Retina (tissue), 1 donor: ENCODE results near the gene DROSHA.

ENCODE experiments used
- DNase-seq: peaks from one replicate; pipeline ENCODE4 v3.0.0-alpha.2; 2016

DROSHA gene

DNA sequence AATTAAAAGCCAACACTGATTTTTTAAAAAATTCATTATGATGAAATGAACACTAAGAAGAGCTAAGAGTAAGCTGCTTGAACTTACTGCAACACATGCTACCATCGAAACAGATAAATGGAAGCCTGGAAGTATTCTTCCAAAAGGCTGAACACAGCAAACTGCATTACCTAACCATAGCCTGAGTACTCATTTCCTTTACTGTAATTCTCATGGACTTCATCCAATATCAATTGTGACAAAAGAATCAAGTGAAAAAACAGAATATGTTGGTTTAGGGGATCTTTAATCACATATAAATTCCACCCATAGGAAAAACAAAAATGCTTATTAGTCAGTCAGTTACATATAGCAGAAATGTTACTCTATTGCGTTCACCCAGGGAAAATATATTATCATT is 68.5 kb downstream of the DROSHA start:
- no peak for DNase-seq

GRCh38 chr5:31459594-31459993 is 72.3 kb downstream of the DROSHA start:
- no peak for DNase-seq

- DNase-seq: no peak
Observed at GRCh38 chr5:31455172-31455571, 76.7 kb downstream of the DROSHA start.

GRCh38 chr5:31453522-31453921 is 78.4 kb downstream of the DROSHA start:
- DNase-seq: no peak

- no peak for DNase-seq
Observed at GRCh38 chr5:31452314-31452713, 79.6 kb downstream of the DROSHA start.

GRCh38 chr5:31449962-31450361 is 81.9 kb downstream of the DROSHA start:
- no peak for DNase-seq

GRCh38 chr5:31449174-31449573 is 82.7 kb downstream of the DROSHA start:
- no peak for DNase-seq

GRCh38 chr5:31445041-31445600 is 86.8 kb downstream of the DROSHA start:
- no peak for DNase-seq

DNA sequence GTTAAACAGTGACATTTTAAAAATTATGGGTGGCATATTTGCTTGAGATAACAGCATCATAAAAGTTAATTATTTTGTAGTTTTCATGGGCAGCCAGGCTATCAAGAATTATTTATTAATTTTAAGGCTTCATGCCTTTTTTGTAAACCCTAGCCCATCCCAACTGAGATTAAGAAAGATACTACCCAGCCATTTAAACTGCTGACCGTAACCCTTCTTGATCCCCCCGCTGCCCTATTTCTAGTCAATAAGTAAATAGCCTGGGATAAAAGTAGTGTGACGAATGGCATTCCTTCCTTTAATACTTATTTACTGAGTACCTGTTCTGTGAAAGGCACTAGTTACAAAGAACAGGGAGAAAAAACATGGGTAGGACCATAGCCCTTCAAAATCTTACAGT is 88.3 kb downstream of the DROSHA start:
- DNase-seq: no peak

- DNase-seq: no peak
Observed at GRCh38 chr5:31442058-31442745, 89.7 kb downstream of the DROSHA start.

DNA sequence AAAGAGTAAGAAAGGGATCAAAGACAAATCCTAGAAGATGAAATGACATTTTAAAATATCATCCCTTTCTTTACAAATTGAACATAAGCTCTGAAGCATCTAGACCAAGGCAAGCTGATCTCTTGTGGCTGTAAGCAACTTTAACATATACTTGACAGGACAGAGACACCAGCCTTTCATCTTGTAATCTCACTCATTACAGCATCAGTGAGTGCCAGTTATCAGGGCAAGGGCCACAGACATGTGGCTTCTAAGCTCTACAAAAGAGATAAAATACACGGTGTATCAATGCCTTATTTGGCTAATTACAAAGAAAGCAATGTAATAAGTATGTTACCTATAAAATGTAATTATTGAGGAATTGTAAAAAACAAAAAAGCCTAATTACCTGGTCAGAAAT is 95.0 kb downstream of the DROSHA start:
- no peak for DNase-seq

DNA sequence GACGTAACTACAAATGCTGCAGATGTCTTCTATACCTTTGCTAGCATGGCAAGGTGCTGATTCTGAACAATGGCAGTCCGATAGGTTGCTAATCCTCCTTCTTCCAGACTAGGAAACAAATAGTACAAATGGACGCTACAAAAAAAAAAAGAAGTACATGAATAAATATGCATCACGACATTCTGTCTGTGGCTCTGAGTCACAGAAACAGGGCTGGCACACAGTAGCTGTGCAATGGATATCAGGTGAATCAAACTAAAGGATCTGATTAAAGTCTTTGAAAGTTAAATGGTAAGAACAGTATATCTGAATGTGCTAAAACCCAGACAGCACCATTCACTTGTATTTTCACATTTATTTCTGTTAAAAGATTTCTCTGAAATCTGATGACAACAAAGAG is 96.2 kb downstream of the DROSHA start:
- DNase-seq: no peak

DNA sequence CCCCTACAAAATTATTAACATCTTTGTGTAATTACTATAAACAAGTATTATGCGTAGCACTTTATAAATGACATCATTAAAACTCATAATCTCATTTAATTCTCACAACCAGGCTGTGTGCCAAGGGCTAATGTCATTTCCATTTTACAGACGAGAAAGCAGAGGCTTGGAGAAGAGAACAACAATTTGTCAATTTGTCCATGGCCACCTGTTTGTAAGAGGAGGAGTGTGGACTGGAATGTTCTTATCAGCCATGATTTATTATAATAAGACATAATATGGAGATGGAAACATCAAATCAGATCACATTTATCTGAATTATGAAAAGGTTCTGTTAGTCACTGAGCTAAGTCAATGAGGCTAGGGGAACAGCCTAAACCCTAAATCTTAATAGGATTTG is 97.0 kb downstream of the DROSHA start:
- DNase-seq: no peak

GRCh38 chr5:31433229-31433628 is 98.7 kb downstream of the DROSHA start:
- DNase-seq: no peak

DNA sequence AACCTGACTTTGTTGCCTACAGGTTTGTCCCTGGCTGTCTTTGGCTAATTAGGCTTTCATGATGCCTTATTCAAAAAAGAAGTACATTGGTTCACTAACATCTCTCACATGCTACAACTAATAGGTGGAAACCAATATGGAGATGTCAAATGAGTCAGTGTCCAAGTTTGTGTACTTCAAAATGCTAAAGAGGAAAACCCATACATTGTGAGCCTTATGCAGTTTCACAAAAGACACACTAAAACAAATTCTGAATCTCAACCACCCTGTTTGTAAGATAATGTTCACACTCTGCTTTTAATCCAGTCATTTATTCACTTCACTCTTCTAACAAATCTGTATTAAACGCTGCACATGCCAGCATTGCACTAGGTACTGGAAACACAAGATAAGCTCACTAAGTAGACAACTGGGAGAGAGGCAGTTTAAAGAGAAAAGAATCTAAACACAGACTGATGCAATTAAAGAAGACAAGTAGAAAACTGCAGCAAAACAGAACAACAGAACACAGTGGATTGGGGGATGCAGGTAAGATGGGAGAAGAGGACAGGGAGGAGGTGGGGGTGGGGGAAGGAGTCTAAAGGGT is 104.1 kb downstream of the DROSHA start:
- DNase-seq: no peak

- no peak for DNase-seq
Observed at GRCh38 chr5:31427013-31427723, 104.7 kb downstream of the DROSHA start.

DNA sequence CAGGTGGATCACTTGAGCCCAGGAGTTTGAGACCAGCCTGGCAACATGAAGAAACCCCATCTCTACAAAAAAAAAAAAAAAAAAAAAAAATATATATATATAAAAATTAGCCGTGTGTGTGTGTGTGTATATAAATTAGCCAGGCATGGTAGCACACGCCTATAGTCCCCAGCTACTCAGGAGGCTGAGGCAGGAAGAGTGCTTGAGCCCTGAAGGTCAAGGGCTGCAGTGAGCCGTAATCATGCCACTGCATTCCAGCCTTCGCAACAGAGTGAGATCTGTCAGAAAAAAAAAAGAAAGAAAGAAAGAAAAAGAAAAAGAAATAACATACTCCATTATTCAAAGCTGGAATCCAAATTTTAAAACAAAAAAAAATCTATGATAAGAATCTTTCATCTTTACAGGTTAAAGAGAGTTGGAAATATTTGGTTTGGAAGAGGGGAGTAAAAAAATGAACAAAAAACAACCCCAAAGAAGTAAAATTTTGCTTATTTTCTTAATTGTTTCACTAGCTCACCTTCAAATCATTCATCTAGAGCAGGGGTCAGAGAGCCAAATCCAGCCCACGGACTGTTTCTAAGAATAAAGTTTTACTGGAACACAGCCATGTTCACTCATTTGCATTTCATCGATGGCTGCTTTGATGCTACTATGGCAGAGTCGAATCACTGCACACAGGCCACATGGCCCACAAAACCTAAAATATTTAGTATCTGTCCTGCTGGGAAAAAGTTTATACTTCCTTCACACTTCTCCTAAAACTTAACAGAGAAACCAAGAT is 109.9 kb downstream of the DROSHA start:
- DNase-seq: no peak

DNA sequence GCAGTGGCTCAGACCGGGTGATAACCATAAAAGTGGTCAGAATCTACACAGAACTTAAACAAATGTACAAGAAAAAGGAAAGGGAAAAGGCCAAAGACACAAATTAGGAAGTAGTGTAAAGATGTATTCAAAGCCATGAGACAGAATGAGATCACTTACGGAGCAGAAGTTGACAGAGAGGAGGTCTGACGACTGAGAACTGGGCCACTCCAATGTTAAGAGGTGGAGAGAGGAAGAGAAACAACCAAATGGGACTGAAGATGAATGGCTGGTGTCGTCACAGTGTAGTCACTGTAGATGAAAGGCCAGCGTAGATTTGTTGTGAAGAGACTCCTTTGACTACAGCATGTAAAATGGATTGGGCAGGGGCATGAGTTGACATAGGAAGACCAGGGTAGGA is 114.4 kb downstream of the DROSHA start:
- no peak for DNase-seq

GRCh38 chr5:31416547-31416946 is 115.3 kb downstream of the DROSHA start:
- no peak for DNase-seq

DNA sequence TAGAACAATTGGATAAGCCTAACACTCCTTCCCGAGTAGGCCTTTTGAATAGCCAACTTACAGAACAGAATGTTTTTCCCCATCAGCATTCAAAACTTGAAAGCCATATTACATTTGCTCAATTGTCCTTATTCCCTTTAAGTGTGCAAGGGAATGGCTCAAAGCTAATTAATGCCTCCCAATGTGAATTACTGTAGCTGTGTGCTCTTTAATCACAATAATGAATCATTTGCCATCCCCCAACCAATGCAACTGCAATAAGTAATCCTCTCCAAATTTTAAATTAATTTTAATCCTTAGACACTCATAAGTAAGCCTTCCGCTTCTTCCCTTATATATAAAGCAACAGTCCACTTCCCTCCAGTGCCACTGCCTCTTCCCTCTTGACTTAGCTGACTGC is 115.9 kb downstream of the DROSHA start:
- no peak for DNase-seq

- no peak for DNase-seq
Observed at GRCh38 chr5:31415009-31415923, 116.6 kb downstream of the DROSHA start.
